Chondrocyte (in vitro differentiated cells): Measurements from ENCODE around the gene CYP4F22. TPM values are rescaled to one million over a fixed set of nuclear protein-coding genes. Genes with fewer than 3 reads are reported as not detected.

ENCODE experiments used
- DNase-seq: peaks from one replicate; pipeline ENCODE4 v3.0.0; 2021; ENCODE audit warnings: mixed read lengths, low spot score
- H3K27ac Mint-ChIP-seq: one replicate; pipeline ENCODE4 v1.8.0; 2021; ENCODE audit warnings: mild to moderate bottlenecking, moderate library complexity, mixed read lengths; ENCODE audit not compliant: unreplicated experiment
- H3K27me3 Mint-ChIP-seq: 2 replicates; pipeline ENCODE4 v1.8.0; 2021; ENCODE audit warnings: low read depth, mixed read lengths
- H3K36me3 Mint-ChIP-seq: 2 replicates; pipeline ENCODE4 v1.8.0; 2021; ENCODE audit warnings: low read depth, mixed read lengths
- H3K4me1 Mint-ChIP-seq: 2 replicates; pipeline ENCODE4 v1.8.0; 2021; ENCODE audit warnings: low read depth, mild to moderate bottlenecking, mixed read lengths
- H3K4me3 Mint-ChIP-seq: one replicate; pipeline ENCODE4 v1.8.0; 2021; ENCODE audit warnings: mild to moderate bottlenecking, moderate library complexity, mixed read lengths; ENCODE audit not compliant: unreplicated experiment
- H3K9me3 Mint-ChIP-seq: 2 replicates; pipeline ENCODE4 v1.8.0; 2021; ENCODE audit warnings: low read depth, mixed read lengths
- CTCF ChIP-seq: fragments of 200-600 bp; sonication (generic); IDR thresholded peaks from 2 replicates; pipeline ENCODE4 v1.5.0; 2021; ENCODE audit warnings: antibody characterized with exemption, mild to moderate bottlenecking, moderate library complexity
- total RNA-seq: library from RNA; stranded (reverse); gene quantifications from 3 replicates; pipeline ENCODE4 v1.2.1, GENCODE V29; 2021

The CYP4F22 gene
- total RNA-seq, 1 donor from 2014 or later = not detected

GRCh38 chr19:15519433-15519976 is 11.2 kb downstream of the CYP4F22 start:
- no peak for TF ChIP-seq CTCF
- Mint-ChIP-seq H3K27ac (no peak overlapping the region), H3K4me3 (no peak overlapping the region), H3K27me3 (peaks cover 20% of the 10 kb centered on the region), H3K9me3 (peaks cover 8% of the 10 kb centered on the region), H3K36me3 (peaks cover under 1% of the 10 kb centered on the region), H3K4me1 (no peaks in the 10 kb centered on the region)
- no peak for DNase-seq

- Mint-ChIP-seq H3K36me3 (no peaks in the 10 kb centered on the region), H3K4me3 (no peak overlapping the region), H3K4me1 (no peaks in the 10 kb centered on the region), H3K9me3 (no peaks in the 10 kb centered on the region), H3K27me3 (peaks cover 20% of the 10 kb centered on the region), H3K27ac (no peak overlapping the region)
- TF ChIP-seq CTCF = no peak
- no peak for DNase-seq
These were observed 16.5 kb downstream of the CYP4F22 start for GRCh38 chr19:15524781-15525180.

GRCh38 chr19:15525291-15525690 is 17.0 kb downstream of the CYP4F22 start:
- Mint-ChIP-seq H3K4me3 (no peak overlapping the region), H3K4me1 (no peaks in the 10 kb centered on the region), H3K36me3 (no peaks in the 10 kb centered on the region), H3K27ac (no peak overlapping the region), H3K9me3 (peaks cover under 1% of the 10 kb centered on the region), H3K27me3 (peaks cover 21% of the 10 kb centered on the region)
- DNase-seq = no peak
- TF ChIP-seq CTCF = no peak

GRCh38 chr19:15526408-15526807 is 18.1 kb downstream of the CYP4F22 start:
- DNase-seq = no peak
- no peaks in the 10 kb centered on the region for H3K36me3 Mint-ChIP-seq
- no peak for TF ChIP-seq CTCF
- H3K9me3 Mint-ChIP-seq = peaks cover 2% of the 10 kb centered on the region
- peaks cover 23% of the 10 kb centered on the region for H3K27me3 Mint-ChIP-seq
- H3K27ac Mint-ChIP-seq = no peak overlapping the region
- no peaks in the 10 kb centered on the region for H3K4me1 Mint-ChIP-seq
- no peak overlapping the region for H3K4me3 Mint-ChIP-seq

GRCh38 chr19:15527705-15528104 is 19.4 kb downstream of the CYP4F22 start:
- DNase-seq = no peak
- Mint-ChIP-seq H3K27me3 (peaks cover 27% of the 10 kb centered on the region), H3K36me3 (no peaks in the 10 kb centered on the region), H3K27ac (no peak overlapping the region), H3K4me1 (no peaks in the 10 kb centered on the region), H3K9me3 (peaks cover 2% of the 10 kb centered on the region), H3K4me3 (no peak overlapping the region)
- TF ChIP-seq CTCF = no peak
